ENCODE results near the gene SIN3A.

GRCh38 chr15:75468913-75469598 lies 17.6 kb upstream of the SIN3A start:
- TF ChIP-seq GATA2 (IDR thresholded peaks at IDR 0.05; ENCODE audit: low read depth, low read length) (no peak), GATA3 (IDR thresholded peaks at IDR 0.05; ENCODE audit: low read depth, low read length) (no peak)
